Smooth muscle cell (in vitro differentiated cells): Measurements from ENCODE around the gene CSTPP1. TPM values are rescaled to one million over a fixed set of nuclear protein-coding genes. Genes with fewer than 3 reads are reported as not detected.

ENCODE experiments used
- DNase-seq: peaks from one replicate; lab custom pipeline; 2025; ENCODE audit not compliant: unreplicated experiment; lab: John Stamatoyannopoulos, UW
- H2AFZ ChIP-seq: fragments of 200-600 bp; sonication (generic); 2 replicates; pipeline ENCODE4 v1.6.0; 2016; ENCODE audit warnings: antibody characterized with exemption, low read depth, mild to moderate bottlenecking
- H3F3A ChIP-seq: fragments of 200-600 bp; sonication (generic); 2 replicates; pipeline ENCODE4 v1.6.0; 2017; ENCODE audit warnings: antibody characterized with exemption, low read depth
- H3K27ac ChIP-seq: fragments of 200-600 bp; sonication (generic); 2 replicates; pipeline ENCODE4 v1.5.1; 2016; ENCODE audit warnings: low read depth, mild to moderate bottlenecking
- H3K27me3 ChIP-seq: fragments of 200-600 bp; sonication (generic); 2 replicates; pipeline ENCODE4 v1.6.1; 2016; ENCODE audit warnings: low read depth, mild to moderate bottlenecking
- H3K36me3 ChIP-seq: fragments of 200-600 bp; sonication (generic); 2 replicates; pipeline ENCODE4 v1.5.1; 2016; ENCODE audit warnings: low read depth
- H3K4me1 ChIP-seq: fragments of 200-600 bp; sonication (generic); 2 replicates; pipeline ENCODE4 v1.5.1; 2016; ENCODE audit warnings: low read depth
- H3K4me2 ChIP-seq: fragments of 200-600 bp; sonication (generic); 2 replicates; pipeline ENCODE4 v1.6.0; 2016; ENCODE audit warnings: mild to moderate bottlenecking
- H3K4me3 ChIP-seq: fragments of 200-600 bp; sonication (generic); 2 replicates; pipeline ENCODE4 v1.5.1; 2016; ENCODE audit warnings: mild to moderate bottlenecking
- H3K79me2 ChIP-seq: fragments of 200-600 bp; sonication (generic); 2 replicates; pipeline ENCODE4 v1.6.0; 2016; ENCODE audit warnings: low read depth, mild to moderate bottlenecking
- H3K9ac ChIP-seq: fragments of 200-600 bp; sonication (generic); 2 replicates; pipeline ENCODE4 v1.6.0; 2016; ENCODE audit warnings: low read depth
- H3K9me3 ChIP-seq: fragments of 200-600 bp; sonication (generic); replicated peaks from 2 replicates; pipeline ENCODE4 v1.5.1; 2016; ENCODE audit warnings: low read depth
- H4K20me1 ChIP-seq: fragments of 200-600 bp; sonication (generic); 2 replicates; pipeline ENCODE4 v1.6.0; 2016; ENCODE audit warnings: low read depth
- CTCF ChIP-seq: fragments of 200-600 bp; sonication (generic); IDR thresholded peaks from 2 replicates; pipeline ENCODE4 v1.5.1; 2017; ENCODE audit warnings: borderline replicate concordance, mild to moderate bottlenecking, antibody characterized with exemption; ENCODE audit not compliant: insufficient read depth, poor library complexity, severe bottlenecking
- WGBS: methylation state at CpG from one replicate; pipeline ENCODE4 v1.1.7; 2016; ENCODE audit warnings: low lambda C conversion rate; 5-methylcytosine and 5-hydroxymethylcytosine counted together
- polyA plus RNA-seq: library from polyadenylated mRNA; unstranded; fragments of >200 nt; fragmentation: Nextera tagmentation; extraction: Ambion mirVana; gene quantifications from 2 replicates; pipeline ENCODE4 v1.2.1, GENCODE V29; 2016
- total RNA-seq: library from RNA; depleted of rRNA; stranded (reverse); fragments of >200 nt; gene quantifications from 2 replicates; pipeline ENCODE4 v1.2.3, GENCODE V29; 2014

CSTPP1 gene
- total and polyA plus RNA-seq, 2 experiments from 2014 or later: 37.4 to 44.8 TPM

GRCh38 chr11:47163193-47163592 is 226.6 kb downstream of the CSTPP1 start:
- Histone ChIP-seq H3K4me3 (no peak overlapping the region), H3K36me3 (no peaks in the 10 kb centered on the region), H3K27ac (no peak overlapping the region), H3K9ac (no peak overlapping the region), H2AFZ (no peak overlapping the region), H3K27me3 (no peaks in the 10 kb centered on the region), H3F3A (peaks cover 5% of the 10 kb centered on the region), H3K4me1 (no peaks in the 10 kb centered on the region), H3K79me2 (no peaks in the 10 kb centered on the region), H4K20me1 (peaks cover 20% of the 10 kb centered on the region), H3K4me2 (no peak overlapping the region), H3K9me3 (no peaks in the 10 kb centered on the region)
- TF ChIP-seq CTCF: no peak
- DNase-seq: no peak
- 83% methylated on average over 3 of the region's 3 CpGs for WGBS

- TF ChIP-seq CTCF: no peak
- Histone ChIP-seq H3K9ac (no peak overlapping the region), H3K27ac (no peak overlapping the region), H3K4me1 (no peaks in the 10 kb centered on the region), H3K27me3 (no peaks in the 10 kb centered on the region), H3K79me2 (no peaks in the 10 kb centered on the region), H3F3A (peaks cover 5% of the 10 kb centered on the region), H4K20me1 (peaks cover 26% of the 10 kb centered on the region), H3K4me2 (no peak overlapping the region), H3K9me3 (no peaks in the 10 kb centered on the region), H3K4me3 (no peak overlapping the region), H2AFZ (no peak overlapping the region), H3K36me3 (no peaks in the 10 kb centered on the region)
- DNase-seq: no peak
- 97% methylated on average over 15 of the region's 15 CpGs for WGBS
These were observed 227.3 kb downstream of the CSTPP1 start for GRCh38 chr11:47163898-47164297.

GRCh38 chr11:47164321-47164720 is 227.8 kb downstream of the CSTPP1 start:
- DNase-seq: no peak
- no peaks in the 10 kb centered on the region for H3K4me1 ChIP-seq
- peaks cover 29% of the 10 kb centered on the region for H4K20me1 ChIP-seq
- no peak overlapping the region for H3K4me2 ChIP-seq
- no peak overlapping the region for H3K4me3 ChIP-seq
- no peaks in the 10 kb centered on the region for H3K79me2 ChIP-seq
- H3K27me3 ChIP-seq: no peaks in the 10 kb centered on the region
- H3K36me3 ChIP-seq: no peaks in the 10 kb centered on the region
- H3K9ac ChIP-seq: no peak overlapping the region
- no peak overlapping the region for H3K27ac ChIP-seq
- TF ChIP-seq CTCF: no peak
- H2AFZ ChIP-seq: no peak overlapping the region
- 99% methylated on average over 4 of the region's 4 CpGs for WGBS
- peaks cover 5% of the 10 kb centered on the region for H3F3A ChIP-seq
- H3K9me3 ChIP-seq: no peaks in the 10 kb centered on the region

GRCh38 chr11:47165253-47165840 is 228.8 kb downstream of the CSTPP1 start:
- Histone ChIP-seq H3K4me2 (no peak overlapping the region), H3K4me1 (no peaks in the 10 kb centered on the region), H3K9me3 (no peaks in the 10 kb centered on the region), H3K27ac (no peak overlapping the region), H3K27me3 (no peaks in the 10 kb centered on the region), H3K79me2 (peaks cover 8% of the 10 kb centered on the region), H3K36me3 (no peaks in the 10 kb centered on the region), H3K4me3 (no peak overlapping the region), H3F3A (peaks cover 5% of the 10 kb centered on the region), H4K20me1 (peaks cover 38% of the 10 kb centered on the region), H3K9ac (no peak overlapping the region), H2AFZ (no peak overlapping the region)
- no peak for DNase-seq
- TF ChIP-seq CTCF: no peak
- 95% methylated on average over 16 of the region's 16 CpGs for WGBS
